Measurements from ENCODE around the gene DPF3. TPM values are rescaled to one million over a fixed set of nuclear protein-coding genes. Genes with fewer than 3 reads are reported as not detected.

The DPF3 gene
- total RNA-seq, 1 donor from 2014 or later = 1.1 TPM

- peaks cover 3% of the 10 kb centered on the region for H3K4me1 Mint-ChIP-seq (ENCODE audit: low read depth)
- TF ChIP-seq CTCF (IDR thresholded peaks at IDR 0.05) = no peak
- H3K36me3 Mint-ChIP-seq (ENCODE audit: low read depth) = no peaks in the 10 kb centered on the region
- no peaks in the 10 kb centered on the region for H3K27me3 Mint-ChIP-seq (ENCODE audit: low read depth)
- no peak for DNase-seq (ENCODE audit: low spot score)
- H3K9me3 Mint-ChIP-seq (ENCODE audit: low read depth) = no peaks in the 10 kb centered on the region
- no peak overlapping the region for H3K27ac Mint-ChIP-seq (ENCODE audit: unreplicated experiment)
- H3K4me3 Mint-ChIP-seq (ENCODE audit: unreplicated experiment) = no peak overlapping the region
These were observed 296.4 kb downstream of the DPF3 start for GRCh38 chr14:72597252-72598233.

- H3K36me3 Mint-ChIP-seq (ENCODE audit: low read depth) = no peaks in the 10 kb centered on the region
- H3K27ac Mint-ChIP-seq (ENCODE audit: unreplicated experiment) = no peak overlapping the region
- no peak for DNase-seq (ENCODE audit: low spot score)
- H3K27me3 Mint-ChIP-seq (ENCODE audit: low read depth) = no peaks in the 10 kb centered on the region
- TF ChIP-seq CTCF (IDR thresholded peaks at IDR 0.05) = no peak
- no peaks in the 10 kb centered on the region for H3K4me1 Mint-ChIP-seq (ENCODE audit: low read depth)
- no peak overlapping the region for H3K4me3 Mint-ChIP-seq (ENCODE audit: unreplicated experiment)
- H3K9me3 Mint-ChIP-seq (ENCODE audit: low read depth) = no peaks in the 10 kb centered on the region
These were observed 298.6 kb downstream of the DPF3 start for GRCh38 chr14:72595152-72595862.

GRCh38 chr14:72594099-72594901 is 299.6 kb downstream of the DPF3 start:
- Mint-ChIP-seq H3K4me1 (ENCODE audit: low read depth) (no peaks in the 10 kb centered on the region), H3K36me3 (ENCODE audit: low read depth) (no peaks in the 10 kb centered on the region), H3K4me3 (ENCODE audit: unreplicated experiment) (no peak overlapping the region), H3K27me3 (ENCODE audit: low read depth) (no peaks in the 10 kb centered on the region), H3K9me3 (ENCODE audit: low read depth) (no peaks in the 10 kb centered on the region), H3K27ac (ENCODE audit: unreplicated experiment) (no peak overlapping the region)
- TF ChIP-seq CTCF (IDR thresholded peaks at IDR 0.05) = no peak
- DNase-seq (ENCODE audit: low spot score) = no peak

- no peaks in the 10 kb centered on the region for H3K27me3 Mint-ChIP-seq (ENCODE audit: low read depth)
- no peaks in the 10 kb centered on the region for H3K36me3 Mint-ChIP-seq (ENCODE audit: low read depth)
- H3K9me3 Mint-ChIP-seq (ENCODE audit: low read depth) = no peaks in the 10 kb centered on the region
- H3K4me3 Mint-ChIP-seq (ENCODE audit: unreplicated experiment) = no peak overlapping the region
- no peak for TF ChIP-seq CTCF (IDR thresholded peaks at IDR 0.05)
- no peak overlapping the region for H3K27ac Mint-ChIP-seq (ENCODE audit: unreplicated experiment)
- no peak for DNase-seq (ENCODE audit: low spot score)
- H3K4me1 Mint-ChIP-seq (ENCODE audit: low read depth) = no peaks in the 10 kb centered on the region
These were observed 302.5 kb downstream of the DPF3 start for GRCh38 chr14:72591391-72591790.

GRCh38 chr14:72590577-72590976 is 303.3 kb downstream of the DPF3 start:
- Mint-ChIP-seq H3K4me1 (ENCODE audit: low read depth) (no peaks in the 10 kb centered on the region), H3K4me3 (ENCODE audit: unreplicated experiment) (no peak overlapping the region), H3K27me3 (ENCODE audit: low read depth) (no peaks in the 10 kb centered on the region), H3K36me3 (ENCODE audit: low read depth) (no peaks in the 10 kb centered on the region), H3K9me3 (ENCODE audit: low read depth) (peaks cover 2% of the 10 kb centered on the region), H3K27ac (ENCODE audit: unreplicated experiment) (no peak overlapping the region)
- TF ChIP-seq CTCF (IDR thresholded peaks at IDR 0.05) = no peak
- no peak for DNase-seq (ENCODE audit: low spot score)
